GM12865 (cell line): Measurements from ENCODE around the gene KRT3.

Source experiments
- DNase-seq: peaks from one replicate; pipeline ENCODE4 v3.0.0; 2010; ENCODE audit warnings: low read depth
- H3K4me3 ChIP-seq: 2 replicates; pipeline ENCODE4 v1.5.1; 2011; ENCODE audit warnings: mild to moderate bottlenecking, low read depth, low read length, control low read depth
- CTCF ChIP-seq: IDR thresholded peaks from 2 replicates; pipeline ENCODE4 v1.5.1; 2011; ENCODE audit warnings: low read length, control low read depth, low read depth, inconsistent platforms; ENCODE audit not compliant: insufficient read depth; ENCODE audit errors: missing control alignments

The KRT3 gene

GRCh38 chr12:52832451-52832850 is 36.5 kb upstream of the KRT3 start:
- DNase-seq: no peak
- no peak overlapping the region for H3K4me3 ChIP-seq
- no peak for TF ChIP-seq CTCF

GRCh38 chr12:52831251-52831650 is 35.3 kb upstream of the KRT3 start:
- DNase-seq: no peak
- H3K4me3 ChIP-seq: no peak overlapping the region
- no peak for TF ChIP-seq CTCF

GRCh38 chr12:52829986-52830770 is 34.3 kb upstream of the KRT3 start:
- no peak overlapping the region for H3K4me3 ChIP-seq
- DNase-seq: no peak

GRCh38 chr12:52828591-52829021 is 32.7 kb upstream of the KRT3 start:
- no peak for DNase-seq
- no peak for TF ChIP-seq CTCF
- H3K4me3 ChIP-seq: no peak overlapping the region

More at GRCh38 chr12:52829986-52830770, 34.3 kb upstream of the KRT3 start:
- no peak for TF ChIP-seq CTCF

GRCh38 chr12:52828156-52828555 is 32.2 kb upstream of the KRT3 start:
- TF ChIP-seq CTCF: no peak
- DNase-seq: no peak
- no peak overlapping the region for H3K4me3 ChIP-seq

GRCh38 chr12:52827499-52828090 is 31.7 kb upstream of the KRT3 start:
- DNase-seq: no peak
- H3K4me3 ChIP-seq: no peak overlapping the region
- no peak for TF ChIP-seq CTCF
